ENCODE results near the gene NUDT7. TPM values are rescaled to one million over a fixed set of nuclear protein-coding genes. Genes with fewer than 3 reads are reported as not detected.

Gene NUDT7
- polyA plus RNA-seq, 3 donors = 4.2 to 6.1 (median 5.0) TPM

DNA sequence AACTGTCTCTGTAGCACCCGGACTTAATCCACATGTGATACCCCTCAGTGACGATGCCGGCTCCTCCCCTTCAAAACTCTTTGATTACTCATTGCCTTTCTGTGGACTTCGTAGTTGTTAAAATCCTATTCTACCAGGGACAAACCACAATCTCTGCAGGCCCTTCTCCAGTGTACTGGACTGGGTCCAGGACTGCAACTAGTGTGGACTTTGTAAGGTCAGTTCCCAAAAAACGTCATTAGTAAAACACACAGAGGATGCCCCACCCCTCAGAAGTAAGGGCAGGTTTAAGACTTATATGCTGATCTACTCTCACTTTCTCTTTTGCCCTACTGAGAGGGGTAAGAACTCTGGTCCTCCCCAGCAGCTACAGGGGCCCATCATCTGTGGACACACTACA is 10.5 kb upstream of the NUDT7 start:
- no peaks in the 10 kb centered on the region for H3K79me2 ChIP-seq (ENCODE audit: insufficient read depth, low read length)
- no peak overlapping the region for H3K4me2 ChIP-seq (replicated peaks; ENCODE audit: extremely low read depth, low read length, poor library complexity, severe bottlenecking)
- H3K36me3 ChIP-seq (replicated peaks in 1 of 2; ENCODE audit: control insufficient read depth in 1 of 2, insufficient read depth in 2 of 2, low read length in 2 of 2) = no peaks in the 10 kb centered on the region
- no peak overlapping the region for H3K9ac ChIP-seq (ENCODE audit: insufficient read depth, low read length, poor library complexity, severe bottlenecking)
- WGBS (ENCODE audit: insufficient coverage) = 86% methylated on average over 1 of the region's 5 CpGs
- no peak overlapping the region for H3K4me3 ChIP-seq (replicated peaks in 1 of 3; ENCODE audit: low read depth in 2 of 3, low read length in 3 of 3)
- H3K27ac ChIP-seq (ENCODE audit: low read depth in 1 of 2, low read length in 2 of 2) = no peak overlapping the region
- H3K27me3 ChIP-seq (ENCODE audit: control insufficient read depth in 2 of 2, insufficient read depth in 2 of 2, low read length in 2 of 2) = no peaks in the 10 kb centered on the region
- H3K9me3 Mint-ChIP-seq = no peaks in the 10 kb centered on the region
- intact Hi-C loops (cut with micrococcal nuclease) = no loop called here
- H3K36me3 Mint-ChIP-seq = no peaks in the 10 kb centered on the region
- H3K9me3 ChIP-seq (replicated peaks in 1 of 2; ENCODE audit: control insufficient read depth in 1 of 2, insufficient read depth in 1 of 2, low read length in 2 of 2) = peaks cover 7 to 18% of the 10 kb centered on the region in 2 donors
- TF ChIP-seq CTCF (IDR thresholded peaks at IDR 0.05) = no peak
- no peaks in the 10 kb centered on the region for H4K20me1 ChIP-seq (ENCODE audit: insufficient read depth, low read length)
- no peaks in the 10 kb centered on the region for H3K27me3 Mint-ChIP-seq (ENCODE audit: low read depth in 3 of 3)
- DNase-seq = no peak
- H3K4me3 Mint-ChIP-seq = no peak overlapping the region
- H3K4me1 Mint-ChIP-seq = peaks cover 2% of the 10 kb centered on the region
- no peak overlapping the region for H3K27ac Mint-ChIP-seq
- H3K4me1 ChIP-seq (ENCODE audit: control insufficient read depth in 1 of 2, insufficient read depth in 2 of 2, low read length in 2 of 2) = no peaks in the 10 kb centered on the region
- no peak overlapping the region for H2AFZ ChIP-seq (ENCODE audit: insufficient read depth, low read depth, low read length, poor library complexity, severe bottlenecking)

DNA sequence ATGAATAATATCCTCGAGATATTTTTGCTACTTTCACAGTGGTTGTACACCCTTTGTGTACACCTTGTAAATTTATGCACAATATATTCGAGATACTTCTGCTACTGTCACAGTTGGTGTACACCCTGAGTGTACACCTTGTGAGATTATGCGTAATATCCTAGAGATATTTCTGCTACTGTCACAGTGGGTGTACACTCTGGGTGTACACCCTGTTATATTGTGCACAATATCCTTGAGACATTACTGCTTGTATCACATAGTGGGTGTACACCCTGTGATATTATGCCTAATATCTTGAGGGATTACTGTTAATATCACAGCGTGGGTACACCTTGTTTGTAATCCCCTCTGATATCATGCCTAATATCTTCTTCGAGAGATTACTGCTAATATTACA is 7.2 kb upstream of the NUDT7 start:
- peaks cover 7 to 18% of the 10 kb centered on the region in 2 donors for H3K9me3 ChIP-seq (replicated peaks in 1 of 2; ENCODE audit: control insufficient read depth in 1 of 2, insufficient read depth in 1 of 2, low read length in 2 of 2)
- H3K9ac ChIP-seq (ENCODE audit: insufficient read depth, low read length, poor library complexity, severe bottlenecking) = no peak overlapping the region
- no peaks in the 10 kb centered on the region for H3K79me2 ChIP-seq (ENCODE audit: insufficient read depth, low read length)
- Mint-ChIP-seq H3K27me3 (ENCODE audit: low read depth in 3 of 3) (no peaks in the 10 kb centered on the region), H3K36me3 (no peaks in the 10 kb centered on the region), H3K4me3 (no peak overlapping the region), H3K9me3 (no peaks in the 10 kb centered on the region), H3K27ac (no peak overlapping the region), H3K4me1 (peaks cover 2% of the 10 kb centered on the region)
- no peak overlapping the region for H2AFZ ChIP-seq (ENCODE audit: insufficient read depth, low read depth, low read length, poor library complexity, severe bottlenecking)
- no peak for TF ChIP-seq CTCF (IDR thresholded peaks at IDR 0.05)
- no peak overlapping the region for H3K4me2 ChIP-seq (replicated peaks; ENCODE audit: extremely low read depth, low read length, poor library complexity, severe bottlenecking)
- no peak for DNase-seq
- WGBS (ENCODE audit: insufficient coverage) = 94% methylated on average over 3 of the region's 5 CpGs
- H3K4me3 ChIP-seq (replicated peaks in 1 of 3; ENCODE audit: low read depth in 2 of 3, low read length in 3 of 3) = no peak overlapping the region
- H4K20me1 ChIP-seq (ENCODE audit: insufficient read depth, low read length) = no peaks in the 10 kb centered on the region
- no peaks in the 10 kb centered on the region for H3K36me3 ChIP-seq (replicated peaks in 1 of 2; ENCODE audit: control insufficient read depth in 1 of 2, insufficient read depth in 2 of 2, low read length in 2 of 2)
- no peak overlapping the region for H3K27ac ChIP-seq (ENCODE audit: low read depth in 1 of 2, low read length in 2 of 2)
- intact Hi-C loops (cut with micrococcal nuclease) = no loop called here
- no peaks in the 10 kb centered on the region for H3K27me3 ChIP-seq (ENCODE audit: control insufficient read depth in 2 of 2, insufficient read depth in 2 of 2, low read length in 2 of 2)
- H3K4me1 ChIP-seq (ENCODE audit: control insufficient read depth in 1 of 2, insufficient read depth in 2 of 2, low read length in 2 of 2) = no peaks in the 10 kb centered on the region
